ENCODE measurements around the gene SEMA5A.

- TF ChIP-seq ZNF596 (tag by site-specific recombination; IDR thresholded peaks at IDR 0.05) = no peak
- no peak for TF ChIP-seq CTCF (tag by site-specific recombination; IDR thresholded peaks at IDR 0.05)
- no peak for TF ChIP-seq ZNF558 (tag by site-specific recombination; IDR thresholded peaks at IDR 0.05)
- TF ChIP-seq ZNF311 (tag by site-specific recombination; IDR thresholded peaks at IDR 0.05; ENCODE audit: borderline replicate concordance) = no peak
- no peak for TF ChIP-seq REST (tag by site-specific recombination; IDR thresholded peaks at IDR 0.05)
- no peak for TF ChIP-seq SALL2 (tag by site-specific recombination; IDR thresholded peaks at IDR 0.05; ENCODE audit: borderline replicate concordance)
- no peak for TF ChIP-seq GLI4 (tag by site-specific recombination; IDR thresholded peaks at IDR 0.05)
- no peak for TF ChIP-seq ZSCAN30 (tag by site-specific recombination; IDR thresholded peaks at IDR 0.05)
- TF ChIP-seq ZNF112 (tag by site-specific recombination; IDR thresholded peaks at IDR 0.05) = no peak
These were observed 78.4 kb downstream of the SEMA5A start for GRCh38 chr5:9467199-9468059.
